Ecto neural progenitor cell (in vitro differentiated cells): ENCODE measurements around the gene PHF12.
"Not testable (repeated sequence)": the region's sequence is repeated elsewhere in the genome, so short reads cannot be mapped to it uniquely, and the experiment has no call there.

ENCODE experiments used
- DNase-seq: peaks from one replicate; pipeline ENCODE4 v3.0.0-alpha.2; 2018; ENCODE audit warnings: low spot score

Gene PHF12

GRCh38 chr17:28882154-28882895 lies 69.0 kb downstream of the PHF12 start:
- DNase-seq: no peak

DNA sequence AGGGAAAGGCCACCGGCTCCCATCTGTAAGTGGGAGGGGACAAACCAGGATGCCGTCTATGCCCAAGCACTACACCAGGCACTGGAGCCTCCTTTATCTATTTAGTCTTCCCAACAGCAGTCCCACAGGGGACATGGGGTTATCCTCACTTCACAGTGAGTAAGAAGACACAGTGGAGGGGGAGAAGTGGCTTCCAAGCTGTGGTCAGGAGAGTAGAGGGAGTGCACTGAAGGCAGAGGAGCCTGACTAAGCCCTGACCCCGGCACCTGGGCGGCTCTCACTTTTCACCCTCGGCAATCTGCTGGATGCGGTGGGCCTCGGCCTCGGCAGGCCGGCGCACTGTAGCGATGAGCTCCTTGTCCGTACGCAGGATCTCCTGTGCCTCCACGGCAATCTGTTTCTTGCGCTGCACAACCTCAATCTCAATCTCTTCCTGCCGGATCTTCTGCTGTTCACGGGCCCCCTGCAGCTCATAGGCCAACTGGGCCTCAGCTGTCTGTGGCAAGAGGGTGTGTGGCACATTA lies 69.7 kb downstream of the PHF12 start:
- DNase-seq: no peak

DNA sequence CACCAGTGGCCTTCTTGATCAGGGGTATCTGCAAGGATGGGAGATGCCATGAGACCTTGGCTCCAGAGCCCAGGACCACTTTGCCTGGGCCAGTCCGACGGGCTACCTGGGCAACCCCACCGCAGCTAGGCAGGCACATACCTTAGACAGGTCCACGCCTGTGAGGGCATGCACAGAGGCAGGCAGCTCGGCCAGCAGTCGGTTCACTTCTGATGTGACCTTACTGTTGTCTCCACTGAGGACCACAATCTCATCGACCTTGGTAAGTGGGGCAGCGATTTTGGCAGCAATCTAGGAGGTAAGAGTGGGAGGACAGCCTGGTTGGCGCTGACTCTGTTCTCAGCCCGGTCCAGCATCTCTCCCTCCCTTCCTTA lies 70.8 kb downstream of the PHF12 start:
- DNase-seq: no peak

DNA sequence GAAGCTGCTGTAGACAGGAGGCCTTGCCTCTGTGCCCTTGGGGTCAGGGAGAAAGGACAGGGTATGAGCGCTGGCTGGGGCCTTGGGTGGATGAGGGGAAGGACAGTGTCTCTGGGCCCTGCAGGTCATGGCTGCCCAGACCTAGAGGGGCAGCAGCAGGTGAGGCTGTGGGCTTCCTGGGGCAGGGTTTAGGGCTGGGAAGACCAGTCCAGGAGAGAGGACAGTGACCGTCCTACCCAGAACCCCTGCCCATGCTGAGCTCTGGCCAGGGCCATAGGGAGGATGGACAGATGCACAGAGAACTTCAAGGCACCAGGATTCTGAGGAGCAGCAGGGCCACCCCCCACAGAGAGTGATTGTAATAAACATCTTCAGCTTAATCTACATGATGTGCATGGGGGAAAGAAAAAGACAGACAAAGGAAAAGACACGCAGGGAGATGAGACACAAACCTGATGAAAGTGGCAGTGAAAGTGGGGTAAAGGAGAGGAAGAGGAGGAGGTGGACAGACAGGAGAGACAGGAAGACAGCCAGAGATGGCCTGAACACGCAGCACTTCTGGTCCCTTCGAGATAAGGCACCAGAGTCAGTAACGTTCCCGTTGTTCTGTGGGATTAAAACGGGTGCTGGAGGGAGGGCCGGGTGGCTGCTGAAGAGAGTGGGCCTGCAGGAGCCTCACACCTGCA lies 71.3 kb downstream of the PHF12 start:
- no peak for DNase-seq

DNA sequence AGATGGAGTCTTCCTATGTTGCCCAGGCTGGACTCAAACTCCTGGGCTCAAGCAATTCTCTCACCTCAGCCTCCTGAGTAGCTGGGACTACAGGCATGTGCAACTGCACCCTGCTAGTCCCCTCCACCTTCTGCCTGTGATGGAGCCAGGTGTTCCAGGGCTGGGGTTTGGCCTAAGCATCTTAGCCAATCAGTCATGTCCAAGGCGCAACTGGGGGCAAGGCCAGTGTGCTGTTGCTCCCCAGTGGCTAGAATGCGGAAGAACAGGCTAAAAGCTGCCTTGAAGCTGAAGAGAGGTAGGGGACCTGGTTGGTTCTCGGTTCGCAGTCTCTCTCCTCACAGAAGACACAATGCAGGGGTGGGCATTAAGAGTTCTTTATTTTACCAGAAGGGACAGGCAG lies 72.3 kb downstream of the PHF12 start:
- no peak for DNase-seq

DNA sequence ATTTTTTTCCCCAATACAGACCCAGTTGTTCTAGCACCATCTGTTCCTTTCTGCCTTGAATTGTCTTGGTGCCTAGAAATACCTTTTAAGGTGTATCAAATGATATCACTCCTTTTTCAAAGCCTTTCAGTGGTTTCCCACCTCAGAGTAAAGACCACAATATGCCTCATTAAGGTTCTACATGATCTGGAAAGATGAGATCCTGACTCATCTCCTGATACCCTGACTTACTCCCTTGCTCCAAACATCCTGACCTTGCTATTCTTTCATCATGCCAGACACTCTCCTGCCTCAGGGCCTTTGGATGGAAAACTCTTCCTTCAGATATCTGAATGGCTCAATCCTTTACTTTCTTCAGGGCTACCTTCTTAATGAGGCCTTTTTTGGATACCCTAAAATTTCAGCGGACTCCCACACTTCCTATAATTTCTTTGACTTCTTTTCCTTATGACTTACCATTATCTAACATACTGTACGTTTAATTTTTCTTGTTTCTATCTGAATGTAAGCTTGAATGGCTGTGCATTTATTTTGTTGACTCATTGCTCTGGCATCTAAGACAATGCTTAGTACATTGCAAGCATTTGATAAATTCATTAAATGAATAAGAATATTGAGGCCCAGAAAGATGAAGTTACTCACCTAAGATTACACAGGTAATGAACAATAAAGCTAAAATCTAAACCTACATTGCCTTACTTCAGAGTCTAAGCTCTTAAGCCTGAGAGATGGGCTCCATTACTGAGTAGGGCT lies 73.0 kb downstream of the PHF12 start:
- no peak for DNase-seq

GRCh38 chr17:28877150-28877711 lies 74.1 kb downstream of the PHF12 start:
- DNase-seq: not testable (repeated sequence)

- no peak for DNase-seq
These were observed 75.3 kb downstream of the PHF12 start for GRCh38 chr17:28875848-28876550.

DNA sequence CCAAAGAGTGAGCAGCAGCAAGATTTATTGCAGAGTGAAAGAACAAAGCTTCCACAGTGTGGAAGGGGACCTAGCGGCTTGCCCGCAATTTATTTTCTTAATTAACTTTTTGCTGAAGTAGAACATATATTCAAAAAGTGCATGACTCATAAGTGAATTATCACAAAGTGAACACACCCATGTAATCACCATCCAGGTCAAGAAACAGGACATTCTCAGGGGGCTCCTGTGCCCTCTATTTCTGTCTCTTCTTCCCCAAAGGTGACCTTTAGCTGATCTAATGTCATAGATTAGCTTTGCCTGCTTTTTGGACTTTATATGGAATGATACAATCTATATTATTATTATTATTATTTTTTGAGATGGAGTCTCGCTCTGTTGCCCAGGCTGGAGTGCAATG lies 76.6 kb downstream of the PHF12 start:
- DNase-seq: no peak

DNA sequence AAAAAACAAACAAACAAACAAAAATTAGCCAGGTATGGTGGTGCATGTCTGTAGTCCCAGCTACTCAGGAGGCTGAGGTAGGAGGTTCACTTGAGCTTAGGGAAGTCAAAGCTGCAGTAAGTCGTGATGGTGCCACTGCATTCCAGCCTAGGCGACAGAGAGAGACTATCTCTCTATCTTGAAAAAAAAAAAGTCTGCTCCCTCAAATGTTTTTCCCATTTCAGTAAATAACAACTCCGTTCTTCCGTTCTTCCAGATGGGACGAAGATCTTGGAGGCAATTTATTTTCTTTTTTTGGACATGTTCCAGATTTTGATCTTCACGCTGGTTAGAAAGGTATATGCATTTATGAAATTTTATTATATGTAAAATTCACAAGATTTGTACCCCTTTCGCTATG lies 77.5 kb downstream of the PHF12 start:
- no peak for DNase-seq

DNA sequence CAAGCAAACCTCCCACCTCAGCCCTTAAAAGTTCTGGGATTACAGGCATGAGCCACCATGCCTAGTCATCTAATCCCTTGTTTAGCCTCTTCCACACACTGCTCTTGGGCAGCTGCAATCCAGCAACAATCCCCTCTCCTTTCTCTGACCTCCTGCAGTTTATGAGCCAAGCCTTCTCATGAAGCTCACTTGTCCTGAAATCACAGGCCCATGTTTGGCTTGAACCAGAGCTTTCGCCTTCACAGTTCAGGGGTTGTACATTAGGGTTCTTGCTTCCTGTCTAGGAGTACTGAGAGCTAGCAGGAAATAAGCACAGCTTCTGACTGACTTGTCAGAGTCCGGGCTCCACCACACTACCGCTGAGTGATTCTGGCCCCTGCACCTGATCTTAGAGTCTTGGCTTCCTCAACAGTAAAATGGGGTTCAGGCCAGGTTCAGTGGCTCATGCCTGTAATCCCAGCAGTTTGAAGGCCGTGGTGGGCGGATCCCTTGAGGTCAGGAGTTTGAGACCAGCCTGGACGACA lies 80.2 kb downstream of the PHF12 start:
- no peak for DNase-seq

DNA sequence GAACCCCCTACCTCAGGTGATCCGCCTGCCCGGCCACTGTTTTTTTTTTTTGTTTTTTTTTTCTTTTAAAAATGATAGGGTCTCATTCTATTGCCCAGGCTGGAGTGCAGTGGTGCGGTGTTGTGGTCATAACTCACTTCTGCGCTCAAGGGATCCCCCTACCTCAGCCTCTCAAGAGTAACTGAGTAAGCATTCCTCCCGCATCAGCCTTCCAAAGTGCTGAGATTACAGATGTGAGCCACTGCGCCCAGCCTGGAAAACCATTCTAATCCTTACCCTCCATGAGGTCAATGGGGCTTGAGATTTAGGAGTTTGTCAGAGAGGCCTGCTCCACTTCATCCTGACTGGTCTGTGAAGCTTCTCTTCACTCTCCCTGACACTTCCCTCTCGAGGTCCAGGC lies 84.0 kb downstream of the PHF12 start:
- DNase-seq: no peak

DNA sequence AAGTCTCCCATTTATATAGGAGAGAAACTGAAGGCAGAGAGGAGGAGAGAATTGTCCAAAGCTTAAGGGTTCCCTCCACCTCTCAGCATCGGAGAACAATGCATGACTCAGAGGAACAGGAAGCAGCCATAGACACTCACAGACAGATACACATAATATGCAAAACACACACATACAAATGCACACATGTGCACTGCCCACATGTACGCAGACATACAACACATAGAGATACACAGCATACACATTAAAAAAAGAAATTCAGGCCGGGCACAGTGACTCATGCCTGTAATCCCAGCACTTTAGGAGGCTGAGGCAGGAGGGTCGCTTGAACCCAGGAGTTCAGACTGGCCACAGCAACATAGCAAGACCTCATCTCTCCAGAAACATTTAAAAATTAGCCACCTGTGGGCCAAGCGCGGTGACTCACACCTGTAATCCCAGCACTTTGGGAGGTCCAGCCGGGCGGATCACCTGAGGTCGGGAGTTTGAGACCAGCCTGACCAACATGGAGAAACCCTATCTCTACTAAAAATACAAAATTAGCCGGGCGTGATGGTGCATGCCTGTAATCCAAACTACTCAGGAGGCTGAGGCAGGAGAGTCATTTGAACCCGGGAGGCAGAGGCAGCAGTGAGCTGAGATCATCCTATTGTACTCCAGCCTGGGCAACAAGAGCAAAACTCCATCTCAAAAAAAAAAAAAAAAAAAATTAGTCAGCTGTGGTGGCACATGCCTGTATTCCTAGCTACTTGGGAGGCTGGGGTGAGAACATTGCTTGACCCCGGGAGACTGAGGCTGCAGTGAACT lies 85.2 kb downstream of the PHF12 start:
- no peak for DNase-seq

DNA sequence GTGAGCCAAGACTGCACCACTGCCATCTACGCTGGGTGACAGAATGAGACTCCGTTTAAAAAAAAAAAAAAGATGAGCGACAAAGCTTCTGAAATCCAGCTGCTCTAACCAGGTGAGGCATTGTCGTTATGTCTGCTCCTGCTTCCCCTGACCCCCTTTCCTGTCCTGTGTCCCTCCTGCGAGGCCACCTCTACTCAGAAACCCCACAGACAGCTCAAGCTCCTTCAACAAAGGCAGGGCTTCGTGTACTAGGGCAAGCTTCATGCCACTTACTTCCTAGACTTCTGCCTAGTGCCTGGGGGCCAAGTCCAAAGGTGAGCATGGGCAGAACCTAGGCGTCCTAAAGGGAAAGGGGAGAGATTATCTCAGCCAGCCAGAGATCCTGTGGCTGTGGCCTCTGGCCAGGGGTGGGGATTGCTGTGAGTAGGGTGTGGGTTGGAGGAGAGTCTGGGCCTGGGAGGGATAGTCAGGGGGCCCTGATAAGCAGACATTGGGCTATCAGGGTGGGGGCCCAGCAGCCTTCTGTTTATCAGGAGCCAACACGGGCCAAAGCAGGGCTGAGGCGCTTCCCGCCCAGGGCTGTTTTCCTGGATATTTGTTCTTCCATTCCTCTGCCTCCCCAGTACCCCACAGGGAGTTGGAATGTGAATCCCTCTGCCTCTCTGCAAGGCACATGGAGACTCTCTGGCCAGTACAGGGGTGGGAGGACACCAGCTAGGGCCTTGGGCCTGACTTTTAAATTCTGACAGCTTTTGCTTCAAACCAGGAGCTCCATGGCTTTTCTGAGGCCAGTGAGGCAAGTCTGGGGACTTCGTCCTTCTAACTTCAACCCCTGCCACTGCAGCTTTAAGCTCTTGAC lies 86.1 kb downstream of the PHF12 start:
- no peak for DNase-seq

DNA sequence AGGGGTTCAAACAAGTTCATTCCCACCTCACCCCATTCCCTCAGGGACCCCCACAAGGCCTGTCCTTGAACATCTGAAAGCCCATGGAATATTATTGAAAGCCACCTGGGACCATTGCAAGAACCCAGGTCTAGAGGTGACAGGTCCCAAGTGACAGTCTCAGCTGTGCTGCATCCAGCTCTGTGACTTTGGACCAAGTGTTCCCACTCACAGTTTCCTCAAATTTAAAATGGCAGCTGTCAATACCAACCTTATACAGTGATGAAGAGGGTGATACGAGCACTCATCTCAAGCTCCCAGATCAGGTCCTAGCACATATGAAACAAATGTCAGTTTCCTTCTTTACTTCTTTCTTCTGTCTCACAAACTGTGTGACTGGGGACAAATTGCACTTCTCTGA lies 87.4 kb downstream of the PHF12 start:
- no peak for DNase-seq

DNA sequence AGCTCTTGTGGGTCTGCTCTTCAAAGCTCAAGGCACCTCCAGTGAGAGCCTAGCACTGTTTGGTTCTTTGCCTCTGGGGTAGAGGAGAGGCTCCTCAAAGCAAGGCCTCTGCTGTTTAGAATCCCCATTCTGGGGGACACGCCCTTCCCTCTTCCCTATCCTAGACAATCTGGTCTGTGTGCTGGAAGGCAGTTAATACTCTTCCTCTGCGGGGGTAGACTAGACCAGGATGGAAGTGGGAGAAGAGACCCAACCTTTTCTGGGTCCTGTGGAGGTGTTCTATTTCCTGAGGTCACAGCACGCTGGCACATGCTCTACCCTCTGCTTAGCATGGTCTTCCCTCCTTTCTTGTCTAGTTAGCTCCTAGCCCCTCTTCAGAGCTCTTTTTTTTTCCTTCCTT lies 88.8 kb downstream of the PHF12 start:
- no peak for DNase-seq

DNA sequence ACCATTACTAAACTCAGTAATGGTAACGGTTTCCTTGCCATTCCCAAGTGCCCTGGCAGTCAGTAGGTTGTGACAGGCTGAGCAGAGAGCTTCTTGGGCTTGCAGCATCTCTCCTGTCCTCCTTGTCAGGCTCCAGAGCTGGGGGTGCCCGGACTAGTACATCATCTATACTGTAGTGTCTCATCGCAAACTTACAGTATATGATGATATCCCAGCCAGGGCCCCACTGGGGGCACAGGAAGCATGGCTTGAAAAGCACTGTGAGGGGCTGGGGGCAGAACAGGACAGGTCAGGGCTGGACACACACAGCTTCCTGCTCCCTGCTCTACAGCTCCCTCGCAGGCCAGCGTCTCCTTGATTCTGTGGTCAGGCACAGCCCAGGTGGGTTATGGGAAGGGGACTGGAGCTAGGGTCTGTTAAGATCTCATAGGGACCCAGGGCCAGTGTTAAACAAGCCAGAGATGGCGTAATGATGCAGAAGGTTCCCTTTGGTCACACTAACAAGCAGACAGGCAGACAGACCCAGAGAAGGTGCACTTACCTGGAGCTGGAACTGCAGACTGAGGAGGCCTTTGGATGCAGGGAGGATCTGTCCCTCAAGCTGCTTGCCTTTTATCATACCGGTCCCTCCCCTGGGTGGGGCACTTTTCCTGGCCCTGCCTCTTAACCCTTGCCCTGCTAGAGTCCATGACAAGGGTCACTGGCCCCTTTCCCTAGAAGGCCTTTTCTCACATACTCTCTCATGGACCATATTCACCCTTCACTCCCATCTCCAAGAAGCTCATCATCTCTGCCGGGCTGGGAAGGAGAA lies 89.7 kb downstream of the PHF12 start:
- no peak for DNase-seq

DNA sequence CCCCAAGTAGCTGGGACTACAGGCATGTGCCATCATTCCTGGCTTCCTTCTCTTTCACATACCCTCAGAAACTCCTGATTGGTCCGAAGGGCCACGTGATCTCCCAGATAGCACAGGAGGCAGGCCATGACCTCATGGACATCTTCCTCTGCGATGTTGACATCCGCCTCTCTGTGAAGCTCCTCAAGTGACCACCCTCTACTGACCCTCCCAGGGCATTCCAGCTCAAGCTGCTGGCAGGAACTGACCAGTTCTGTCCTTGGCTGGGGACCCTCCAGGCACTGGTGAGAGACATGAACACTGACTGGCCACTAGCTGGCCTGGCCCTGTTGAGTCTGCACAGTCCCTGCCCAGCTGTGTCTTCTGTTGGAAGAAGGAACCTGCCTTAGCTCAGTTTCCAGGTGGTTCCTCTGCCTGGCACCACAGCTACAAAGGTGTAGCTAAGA lies 90.9 kb downstream of the PHF12 start:
- DNase-seq: no peak

DNA sequence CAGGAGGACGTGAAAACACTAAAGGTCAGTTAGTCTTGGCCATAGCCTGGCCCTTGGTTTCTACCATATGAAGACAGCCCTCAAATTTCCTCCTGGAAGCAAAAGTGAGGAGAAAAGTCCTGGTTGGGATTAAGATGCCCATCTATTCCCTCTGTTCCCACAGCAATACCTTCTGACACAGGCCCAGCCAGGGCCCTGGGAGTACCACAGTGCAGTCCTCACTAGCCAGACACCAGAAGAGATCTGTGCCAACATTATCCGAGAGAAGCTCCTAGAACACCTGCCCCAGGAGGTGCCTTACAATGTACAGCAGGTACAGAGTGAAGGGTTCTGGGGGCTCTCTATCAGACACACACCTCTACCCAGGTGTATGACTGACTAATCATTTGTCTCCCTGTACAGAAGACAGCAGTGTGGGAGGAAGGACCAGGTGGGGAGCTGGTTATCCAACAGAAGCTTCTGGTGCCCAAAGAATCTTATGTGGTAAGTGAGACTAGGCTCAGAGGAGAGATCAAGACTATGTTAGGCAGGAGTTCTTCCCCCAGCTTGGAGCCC lies 92.4 kb downstream of the PHF12 start:
- no peak for DNase-seq
